Neural progenitor cell (in vitro differentiated cells): ENCODE data around the gene NUDT1.

Experiments used
- EZH2phosphoT487 ChIP-seq: fragments of 200-600 bp; sonication (generic); IDR thresholded peaks from 2 replicates; pipeline ENCODE4 v1.6.1; 2017; ENCODE audit warnings: antibody characterized with exemption
- TF ChIP-seq, protein P1 (sequence below): fragments of 200-600 bp; sonication (generic); IDR thresholded peaks from 2 replicates; pipeline ENCODE4 v1.5.1; 2017; ENCODE audit warnings: antibody characterized with exemption, mild to moderate bottlenecking

DNA sequence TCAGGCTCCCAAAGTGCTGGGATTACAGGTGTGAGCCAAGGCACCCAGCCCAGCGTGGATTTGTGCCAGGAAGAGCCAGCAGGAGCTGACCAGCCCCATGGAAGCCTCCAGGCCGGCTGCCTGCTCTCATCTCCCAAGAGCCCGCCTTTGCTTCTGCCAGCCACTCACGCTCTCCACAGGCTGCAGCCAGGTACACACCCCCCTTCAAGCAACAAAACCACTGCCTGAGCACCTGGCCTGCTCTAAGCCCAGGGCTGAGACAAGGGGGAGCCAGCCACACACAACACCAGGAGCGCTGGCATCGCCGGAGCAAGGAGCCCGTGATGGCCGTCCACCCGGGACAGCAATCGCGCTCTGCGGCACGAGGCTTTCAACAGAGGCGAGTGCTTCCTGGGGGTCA, 43.8 kb upstream of the NUDT1 start:
- TF ChIP-seq, protein P1, sequence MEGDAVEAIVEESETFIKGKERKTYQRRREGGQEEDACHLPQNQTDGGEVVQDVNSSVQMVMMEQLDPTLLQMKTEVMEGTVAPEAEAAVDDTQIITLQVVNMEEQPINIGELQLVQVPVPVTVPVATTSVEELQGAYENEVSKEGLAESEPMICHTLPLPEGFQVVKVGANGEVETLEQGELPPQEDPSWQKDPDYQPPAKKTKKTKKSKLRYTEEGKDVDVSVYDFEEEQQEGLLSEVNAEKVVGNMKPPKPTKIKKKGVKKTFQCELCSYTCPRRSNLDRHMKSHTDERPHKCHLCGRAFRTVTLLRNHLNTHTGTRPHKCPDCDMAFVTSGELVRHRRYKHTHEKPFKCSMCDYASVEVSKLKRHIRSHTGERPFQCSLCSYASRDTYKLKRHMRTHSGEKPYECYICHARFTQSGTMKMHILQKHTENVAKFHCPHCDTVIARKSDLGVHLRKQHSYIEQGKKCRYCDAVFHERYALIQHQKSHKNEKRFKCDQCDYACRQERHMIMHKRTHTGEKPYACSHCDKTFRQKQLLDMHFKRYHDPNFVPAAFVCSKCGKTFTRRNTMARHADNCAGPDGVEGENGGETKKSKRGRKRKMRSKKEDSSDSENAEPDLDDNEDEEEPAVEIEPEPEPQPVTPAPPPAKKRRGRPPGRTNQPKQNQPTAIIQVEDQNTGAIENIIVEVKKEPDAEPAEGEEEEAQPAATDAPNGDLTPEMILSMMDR = no peak
- TF ChIP-seq EZH2phosphoT487 = no peak
